ENCODE measurements around the gene TNS3. TPM values are rescaled to one million over a fixed set of nuclear protein-coding genes. Genes with fewer than 3 reads are reported as not detected.

TNS3 gene
- total and polyA plus RNA-seq, 9 donors: 20.2 to 49.1 (median 29.7) TPM

DNA sequence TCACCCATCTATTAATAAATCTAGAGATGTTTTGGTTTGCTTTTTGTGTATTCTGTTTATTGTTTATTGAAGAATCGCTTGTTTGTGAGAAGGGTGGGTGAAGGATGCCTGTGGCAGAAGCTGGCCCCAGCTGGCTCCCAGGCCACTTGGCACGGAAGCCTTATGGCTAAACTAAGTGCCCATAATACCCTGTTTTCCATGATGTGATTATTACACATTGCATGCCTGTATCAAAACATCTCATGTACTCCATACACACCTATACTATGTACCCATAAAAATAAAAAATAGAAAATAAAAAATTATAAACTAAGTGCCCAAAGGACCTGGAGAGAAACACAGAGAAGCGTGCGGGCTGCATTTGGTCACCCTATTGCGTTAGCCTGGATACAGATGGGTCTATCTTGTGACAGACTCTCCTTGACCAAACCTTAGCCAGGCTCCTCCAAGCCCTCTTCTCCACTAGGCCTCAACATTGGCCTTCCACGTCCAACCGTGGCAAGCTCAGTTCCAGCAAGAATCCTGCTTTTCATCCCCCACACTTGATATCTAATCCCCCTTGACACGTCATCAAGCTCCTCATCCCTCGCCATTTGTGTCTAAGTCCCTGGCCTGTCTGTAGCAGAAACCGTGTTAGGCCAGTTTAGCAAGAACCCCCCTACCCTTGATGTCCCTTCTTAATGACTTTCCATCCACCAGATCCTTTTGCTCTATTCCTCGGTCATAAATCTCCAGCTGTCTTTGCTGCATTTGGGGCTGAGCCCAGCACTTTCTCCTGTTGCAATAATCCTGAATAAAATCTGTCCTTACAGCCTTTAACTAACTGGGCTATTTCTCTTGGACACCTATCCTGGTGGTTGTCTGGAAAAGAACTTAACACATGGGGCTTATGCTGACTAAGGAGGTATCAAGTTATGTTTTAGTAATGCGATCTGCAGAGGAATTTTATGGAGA is 245.2 kb downstream of the TNS3 start:
- H3K4me1 ChIP-seq (ENCODE audit: control insufficient read depth, insufficient read depth, low read length): peaks cover 30% of the 10 kb centered on the region
- 73% methylated on average over 9 of the region's 12 CpGs for WGBS (ENCODE audit: insufficient coverage)

DNA sequence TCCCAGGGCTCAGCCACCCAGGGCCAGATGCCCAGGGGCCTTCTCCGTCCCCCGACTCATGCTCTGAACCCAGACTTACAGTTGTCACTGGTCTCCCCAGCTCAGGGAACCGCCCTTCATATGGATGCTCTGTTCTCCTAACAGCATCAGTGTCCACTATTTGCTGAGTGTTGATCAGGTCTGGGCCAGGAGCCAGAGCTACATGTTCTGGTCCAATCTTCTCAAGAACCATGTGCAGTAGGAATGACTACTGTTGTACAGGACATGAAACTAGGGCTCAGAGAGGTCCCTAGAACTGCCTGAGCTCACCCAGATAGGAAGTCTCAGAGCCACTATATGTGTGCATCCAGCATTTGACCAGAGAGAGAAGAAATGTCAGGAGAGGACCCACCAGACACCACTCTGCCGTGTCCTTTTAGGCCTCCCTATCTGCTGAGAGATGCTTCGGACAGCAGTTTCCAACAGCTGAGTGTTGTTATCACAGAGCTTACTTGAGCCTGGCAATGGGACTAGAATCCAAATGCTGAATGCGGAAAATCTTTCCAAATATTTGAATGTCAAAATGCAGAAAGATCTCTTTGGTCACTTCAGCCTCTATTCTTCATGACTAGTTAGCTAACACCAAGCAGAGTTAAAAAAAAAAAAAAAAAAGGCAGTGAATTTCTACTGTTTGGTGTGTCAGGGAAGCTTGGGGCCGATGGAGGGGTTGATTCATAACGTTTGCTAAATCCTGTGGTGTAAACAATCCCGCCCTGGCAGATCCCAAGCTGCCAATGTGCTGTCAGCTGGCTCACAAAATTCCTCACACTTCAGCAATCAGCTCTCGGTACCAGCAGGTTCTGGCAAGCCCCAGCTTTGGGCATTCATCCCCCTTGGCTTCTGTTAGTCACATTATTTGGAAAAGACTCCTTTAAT is 246.1 kb downstream of the TNS3 start:
- H3K9me3 ChIP-seq (replicated peaks; ENCODE audit: control insufficient read depth, low read depth, low read length): no peaks in the 10 kb centered on the region
- peak; percentile 78 for DNase-seq
- H3K4me3 ChIP-seq (ENCODE audit: low read length): no peak overlapping the region
- H3K36me3 ChIP-seq (ENCODE audit: control insufficient read depth, insufficient read depth, low read length): peaks cover 11% of the 10 kb centered on the region
- H3K4me1 ChIP-seq (ENCODE audit: control insufficient read depth, insufficient read depth, low read length): peaks cover 30% of the 10 kb centered on the region
- no peaks in the 10 kb centered on the region for H3K27me3 ChIP-seq (ENCODE audit: control insufficient read depth, insufficient read depth, low read length)
- peak overlapping the region; percentile 86 for H3K27ac ChIP-seq (ENCODE audit: low read length)
- 83% methylated on average over 6 of the region's 10 CpGs for WGBS (ENCODE audit: insufficient coverage)

More for the DNA sequence above, 245.2 kb downstream of the TNS3 start:
- H3K27ac ChIP-seq (ENCODE audit: low read length): peak overlapping the region; percentile 86
- no peaks in the 10 kb centered on the region for H3K9me3 ChIP-seq (replicated peaks; ENCODE audit: control insufficient read depth, low read depth, low read length)
- H3K4me3 ChIP-seq (ENCODE audit: low read length): no peak overlapping the region
- no peaks in the 10 kb centered on the region for H3K27me3 ChIP-seq (ENCODE audit: control insufficient read depth, insufficient read depth, low read length)
- peaks cover 9% of the 10 kb centered on the region for H3K36me3 ChIP-seq (ENCODE audit: control insufficient read depth, insufficient read depth, low read length)
- no peak for DNase-seq

DNA sequence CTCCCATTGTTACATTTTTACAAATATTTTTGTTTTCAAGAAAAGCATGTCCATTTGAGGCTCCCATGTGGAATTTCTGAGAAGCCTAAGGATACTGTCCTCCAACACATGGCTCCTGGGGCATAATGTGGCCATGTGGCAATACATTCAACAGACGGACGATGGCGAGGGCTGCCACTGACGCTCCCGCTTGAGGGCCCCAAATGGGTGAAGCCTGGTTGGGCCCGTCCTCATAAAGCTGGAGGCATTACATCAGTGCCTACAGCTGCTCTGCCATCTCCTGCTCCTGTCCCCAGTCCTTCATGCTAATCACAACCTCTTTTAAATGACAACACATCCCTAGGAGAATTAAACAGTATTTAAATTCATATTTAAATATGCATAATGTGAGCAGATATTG is 246.8 kb downstream of the TNS3 start:
- WGBS (ENCODE audit: insufficient coverage): 89% methylated on average over 6 of the region's 6 CpGs
- Histone ChIP-seq H3K27me3 (ENCODE audit: control insufficient read depth, insufficient read depth, low read length) (no peaks in the 10 kb centered on the region), H3K4me3 (ENCODE audit: low read length) (no peak overlapping the region), H3K36me3 (ENCODE audit: control insufficient read depth, insufficient read depth, low read length) (peaks cover 16% of the 10 kb centered on the region), H3K9me3 (replicated peaks; ENCODE audit: control insufficient read depth, low read depth, low read length) (no peaks in the 10 kb centered on the region), H3K27ac (ENCODE audit: low read length) (peak overlapping the region; percentile 86), H3K4me1 (ENCODE audit: control insufficient read depth, insufficient read depth, low read length) (peaks cover 33% of the 10 kb centered on the region)
- DNase-seq: no peak

DNA sequence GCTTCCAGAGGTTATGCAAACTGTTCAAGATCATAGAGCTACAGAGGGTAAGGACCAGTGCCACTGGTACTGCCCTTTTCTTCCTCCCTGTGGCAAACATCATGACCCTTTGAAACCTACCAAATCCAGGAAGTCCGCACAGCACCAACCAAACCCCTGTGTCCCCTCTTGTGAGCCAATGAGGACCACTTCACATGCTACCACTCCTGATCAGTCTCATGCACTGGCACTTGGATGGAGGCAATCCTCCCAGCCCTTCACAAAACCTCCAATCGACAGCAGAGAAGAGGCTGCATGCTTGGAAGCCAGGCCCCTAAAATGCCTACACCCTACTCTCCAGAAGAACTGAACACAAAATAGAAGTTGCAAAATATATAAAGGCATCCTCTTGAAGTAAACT is 248.0 kb downstream of the TNS3 start:
- Histone ChIP-seq H3K9me3 (replicated peaks; ENCODE audit: control insufficient read depth, low read depth, low read length) (no peaks in the 10 kb centered on the region), H3K4me3 (ENCODE audit: low read length) (no peak overlapping the region), H3K27ac (ENCODE audit: low read length) (no peak overlapping the region), H3K4me1 (ENCODE audit: control insufficient read depth, insufficient read depth, low read length) (peaks cover 44% of the 10 kb centered on the region), H3K36me3 (ENCODE audit: control insufficient read depth, insufficient read depth, low read length) (peaks cover 24% of the 10 kb centered on the region), H3K27me3 (ENCODE audit: control insufficient read depth, insufficient read depth, low read length) (no peaks in the 10 kb centered on the region)
- DNase-seq: no peak
- WGBS (ENCODE audit: insufficient coverage): 100% methylated on average over 1 of the region's 2 CpGs

DNA sequence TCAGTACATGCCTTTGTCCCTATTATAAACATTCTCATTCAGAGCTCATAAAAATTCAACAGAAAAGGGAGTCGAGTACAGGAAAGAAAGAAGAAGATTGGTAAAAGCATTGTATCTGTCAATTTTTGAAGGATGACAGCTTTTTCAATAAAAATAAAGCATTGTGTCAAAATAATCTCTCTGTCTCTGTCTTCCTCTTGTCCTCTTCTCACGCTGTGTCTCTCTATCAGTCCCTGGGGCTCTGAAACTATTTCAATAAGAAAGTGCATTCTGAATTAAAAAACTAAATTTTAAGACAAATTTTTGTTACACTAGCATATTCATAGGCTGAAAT is 248.4 kb downstream of the TNS3 start:
- no peak overlapping the region for H3K4me3 ChIP-seq (ENCODE audit: low read length)
- H3K27ac ChIP-seq (ENCODE audit: low read length): no peak overlapping the region
- H3K4me1 ChIP-seq (ENCODE audit: control insufficient read depth, insufficient read depth, low read length): peaks cover 49% of the 10 kb centered on the region
- H3K36me3 ChIP-seq (ENCODE audit: control insufficient read depth, insufficient read depth, low read length): peaks cover 24% of the 10 kb centered on the region
- no peaks in the 10 kb centered on the region for H3K9me3 ChIP-seq (replicated peaks; ENCODE audit: control insufficient read depth, low read depth, low read length)
- H3K27me3 ChIP-seq (ENCODE audit: control insufficient read depth, insufficient read depth, low read length): no peaks in the 10 kb centered on the region
- DNase-seq: no peak
- WGBS (ENCODE audit: insufficient coverage): no CpG with 5 or more reads among the region's 2 CpGs

DNA sequence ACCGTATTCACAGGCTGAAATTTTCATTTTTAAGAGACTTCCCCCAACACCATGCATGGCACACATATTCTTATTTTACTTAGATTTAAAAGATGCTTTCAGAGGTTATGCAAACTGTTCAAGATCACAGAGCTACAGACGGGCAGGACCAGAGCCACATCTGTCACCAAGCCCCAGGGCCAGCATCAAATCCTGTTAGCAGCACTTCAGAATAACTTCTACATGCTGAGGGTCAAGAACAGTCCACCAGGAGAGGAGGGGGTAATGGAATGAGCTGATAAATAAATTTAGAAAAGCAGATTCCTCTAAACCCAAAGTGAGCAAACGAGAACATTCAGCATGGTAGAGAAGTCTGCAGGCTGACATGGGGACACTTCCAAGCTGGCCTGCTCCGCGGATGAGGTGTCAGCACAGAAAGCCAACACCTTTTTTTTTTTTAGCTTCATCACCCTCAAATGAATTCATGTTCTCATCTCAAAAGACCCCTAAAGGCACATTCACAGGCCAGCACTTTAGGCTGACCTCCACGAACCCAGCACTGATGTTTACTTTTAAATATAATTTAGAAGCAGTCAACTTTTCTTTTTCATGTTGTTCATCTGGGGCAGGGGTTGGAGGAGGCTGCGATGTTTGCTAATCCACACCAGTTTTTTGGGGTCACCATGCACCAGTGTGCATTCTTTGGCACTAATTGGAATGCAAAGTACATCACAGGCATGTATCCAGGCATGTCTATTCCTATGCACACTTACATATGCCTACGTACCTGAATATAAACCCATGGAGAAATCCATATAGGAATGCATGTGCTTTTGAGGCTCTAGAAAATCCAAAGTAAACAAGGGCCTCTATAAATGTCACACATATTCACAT is 249.0 kb downstream of the TNS3 start:
- H3K4me1 ChIP-seq (ENCODE audit: control insufficient read depth, insufficient read depth, low read length): peaks cover 53% of the 10 kb centered on the region
- 29% methylated on average over 2 of the region's 8 CpGs for WGBS (ENCODE audit: insufficient coverage)
- no peak overlapping the region for H3K27ac ChIP-seq (ENCODE audit: low read length)
- H3K36me3 ChIP-seq (ENCODE audit: control insufficient read depth, insufficient read depth, low read length): peaks cover 24% of the 10 kb centered on the region
- no peaks in the 10 kb centered on the region for H3K9me3 ChIP-seq (replicated peaks; ENCODE audit: control insufficient read depth, low read depth, low read length)
- no peak for DNase-seq
- H3K4me3 ChIP-seq (ENCODE audit: low read length): no peak overlapping the region
- no peaks in the 10 kb centered on the region for H3K27me3 ChIP-seq (ENCODE audit: control insufficient read depth, insufficient read depth, low read length)

GRCh38 chr7:47332213-47332612 is 249.7 kb downstream of the TNS3 start:
- Histone ChIP-seq H3K27ac (ENCODE audit: low read length) (no peak overlapping the region), H3K27me3 (ENCODE audit: control insufficient read depth, insufficient read depth, low read length) (no peaks in the 10 kb centered on the region), H3K9me3 (replicated peaks; ENCODE audit: control insufficient read depth, low read depth, low read length) (no peaks in the 10 kb centered on the region), H3K4me3 (ENCODE audit: low read length) (no peak overlapping the region), H3K4me1 (ENCODE audit: control insufficient read depth, insufficient read depth, low read length) (peaks cover 56% of the 10 kb centered on the region), H3K36me3 (ENCODE audit: control insufficient read depth, insufficient read depth, low read length) (peaks cover 24% of the 10 kb centered on the region)
- 84% methylated on average over 3 of the region's 8 CpGs for WGBS (ENCODE audit: insufficient coverage)
- no peak for DNase-seq

DNA sequence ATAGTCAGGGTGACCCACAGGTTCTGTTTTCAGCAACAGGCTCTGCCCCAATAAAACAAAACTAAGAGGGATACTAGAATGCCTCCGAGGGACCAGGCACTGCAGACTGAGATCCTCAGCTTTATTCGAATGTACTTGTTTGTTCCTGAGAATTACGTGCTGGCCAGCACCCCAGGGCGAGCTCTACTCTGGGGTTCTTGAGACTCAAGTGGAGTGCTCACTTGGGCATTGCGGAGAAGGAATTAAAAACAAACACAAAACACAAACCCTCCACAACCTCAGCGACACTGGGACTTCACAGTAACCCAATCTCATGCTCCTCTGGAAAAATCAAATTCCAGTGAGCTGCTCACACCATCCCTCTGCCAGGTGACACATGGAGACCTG is 250.7 kb downstream of the TNS3 start:
- Histone ChIP-seq H3K4me3 (ENCODE audit: low read length) (no peak overlapping the region), H3K9me3 (replicated peaks; ENCODE audit: control insufficient read depth, low read depth, low read length) (no peaks in the 10 kb centered on the region), H3K27ac (ENCODE audit: low read length) (no peak overlapping the region), H3K27me3 (ENCODE audit: control insufficient read depth, insufficient read depth, low read length) (no peaks in the 10 kb centered on the region), H3K4me1 (ENCODE audit: control insufficient read depth, insufficient read depth, low read length) (peaks cover 57% of the 10 kb centered on the region), H3K36me3 (ENCODE audit: control insufficient read depth, insufficient read depth, low read length) (peaks cover 24% of the 10 kb centered on the region)
- WGBS (ENCODE audit: insufficient coverage): 88% methylated on average over 6 of the region's 6 CpGs
- no peak for DNase-seq

DNA sequence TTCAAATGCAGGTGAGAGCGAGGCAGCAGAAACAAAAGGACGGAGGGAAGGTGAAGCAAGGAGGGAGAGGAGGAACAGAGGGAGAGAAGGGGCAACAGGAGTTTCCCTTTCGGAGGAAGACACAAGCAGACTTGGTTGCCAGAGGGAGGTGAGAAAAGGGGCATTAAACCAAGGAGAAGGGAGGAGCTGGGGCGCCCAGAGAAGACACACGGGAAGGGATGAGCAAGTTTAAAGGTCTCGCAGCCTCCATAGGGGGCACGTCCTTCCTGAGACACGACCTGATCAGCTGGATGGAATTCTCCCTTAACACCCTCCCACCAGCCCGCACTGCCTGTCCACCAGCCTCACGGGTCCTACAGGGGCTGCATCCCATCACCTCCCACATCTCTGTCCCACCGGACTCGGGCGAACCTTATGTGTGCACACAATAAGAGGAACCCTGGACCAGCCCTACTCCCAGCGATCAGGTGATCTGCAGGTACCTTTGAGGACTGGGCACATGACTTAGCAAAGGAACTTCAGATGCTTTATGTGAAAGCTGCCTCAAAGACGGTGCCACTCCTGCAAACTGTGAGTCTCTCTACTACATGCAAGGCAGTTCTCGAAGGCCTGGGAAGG is 251.2 kb downstream of the TNS3 start:
- no peak for DNase-seq
- Histone ChIP-seq H3K4me1 (ENCODE audit: control insufficient read depth, insufficient read depth, low read length) (peaks cover 54% of the 10 kb centered on the region), H3K27me3 (ENCODE audit: control insufficient read depth, insufficient read depth, low read length) (no peaks in the 10 kb centered on the region), H3K36me3 (ENCODE audit: control insufficient read depth, insufficient read depth, low read length) (peaks cover 23% of the 10 kb centered on the region), H3K4me3 (ENCODE audit: low read length) (no peak overlapping the region), H3K27ac (ENCODE audit: low read length) (no peak overlapping the region), H3K9me3 (replicated peaks; ENCODE audit: control insufficient read depth, low read depth, low read length) (no peaks in the 10 kb centered on the region)
- WGBS (ENCODE audit: insufficient coverage): 86% methylated on average over 12 of the region's 16 CpGs
